ENCODE data around the gene TMEM178B.

DNA sequence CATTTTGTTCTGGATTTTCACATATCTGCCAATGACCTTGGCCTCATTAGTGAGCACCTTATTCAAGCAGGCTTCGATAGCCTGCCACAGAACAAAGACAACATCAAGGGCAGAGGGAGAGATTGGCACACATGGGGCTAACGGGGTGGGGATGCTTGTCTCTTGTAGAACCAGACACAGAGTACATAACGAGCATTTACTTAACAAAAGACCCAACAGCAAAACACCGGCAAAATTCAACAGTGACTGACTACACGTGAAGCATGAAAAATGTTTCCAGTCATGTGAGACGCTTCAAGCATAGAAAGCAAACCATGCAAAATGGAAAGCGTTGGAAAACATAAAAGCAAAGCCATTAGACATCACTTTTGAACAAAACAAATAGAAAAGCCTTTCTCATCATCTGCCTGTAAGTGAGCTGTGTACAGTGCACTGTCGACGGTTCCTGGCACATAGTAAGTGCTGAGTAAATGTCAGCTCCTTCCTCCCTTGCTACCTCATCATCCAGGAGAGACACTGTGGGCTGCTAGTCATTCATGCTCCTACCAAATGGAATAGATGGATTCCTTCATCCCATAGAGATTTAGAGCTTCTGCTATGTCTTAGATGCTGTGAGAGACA lies 342.9 kb downstream of the TMEM178B start:
- no peak for TF ChIP-seq YY1 (IDR thresholded peaks at IDR 0.05; ENCODE audit: insufficient read depth, insufficient read length)
- TF ChIP-seq ZNF274 (IDR thresholded peaks at IDR 0.05; ENCODE audit: low read depth, low read length) = no peak

All from NT2/D1 (cell line).